Lower leg skin (tissue), 3 donors: ENCODE measurements around the gene RACK1.

ENCODE experiments used
- CTCF ChIP-seq, 3 donors: fragments of 450-650 bp; IDR thresholded peaks; one replicate each; pipeline ENCODE4 v1.5.1; 2016; ENCODE audit warnings: antibody characterized with exemption in 3 of 3, mild to moderate bottlenecking in 3 of 3, moderate library complexity in 2 of 3
- POLR2A ChIP-seq, 2 donors: fragments of 450-650 bp; IDR thresholded peaks; one replicate each; pipeline ENCODE4 v1.6.1; 2016 to 2017; ENCODE audit warnings: antibody characterized with exemption in 2 of 2, mild to moderate bottlenecking in 1 of 2, moderate library complexity in 1 of 2

- TF ChIP-seq CTCF (IDR thresholded peaks at IDR 0.05) (no peak), POLR2A (IDR thresholded peaks at IDR 0.05) (no peak)
Observed at GRCh38 chr5:181255276-181255675, 11.6 kb upstream of the RACK1 start.
